ENCODE data around the gene SMIM24.
A peak's percentile ranks its signal among the peaks of the same experiment; 100 is the strongest.

SMIM24 gene

GRCh38 chr19:3496392-3497273 lies 16.3 kb upstream of the SMIM24 start:
- no peak for DNase-seq

GRCh38 chr19:3494559-3494958 lies 14.2 kb upstream of the SMIM24 start:
- DNase-seq: no peak

- DNase-seq: no peak
These were observed 13.7 kb upstream of the SMIM24 start for GRCh38 chr19:3494051-3494450.

GRCh38 chr19:3493651-3494050 lies 13.3 kb upstream of the SMIM24 start:
- no peak for DNase-seq

- DNase-seq: no peak
These were observed 12.6 kb upstream of the SMIM24 start for GRCh38 chr19:3492919-3493318.

GRCh38 chr19:3492131-3492839 lies 12.0 kb upstream of the SMIM24 start:
- DNase-seq: no peak

GRCh38 chr19:3491396-3492119 lies 11.2 kb upstream of the SMIM24 start:
- DNase-seq: no peak

- DNase-seq: no peak
These were observed 2.9 kb upstream of the SMIM24 start, which contains the start of gene SMIM44 for GRCh38 chr19:3483226-3483628. SMIM44 (minus strand) TSS chr19:3483441; CDS start chr19:3483403, 38 bp downstream.

- no peak for DNase-seq
These were observed 2.3 kb upstream of the SMIM24 start for GRCh38 chr19:3482507-3483225.

GRCh38 chr19:3481241-3482090 lies 1.1 kb upstream of the SMIM24 start:
- DNase-seq: no peak

GRCh38 chr19:3479834-3480215 lies 500 bp downstream of the SMIM24 start:
- DNase-seq: no peak

- no peak for DNase-seq
These were observed 1.0 kb downstream of the SMIM24 start for GRCh38 chr19:3479177-3479833.

GRCh38 chr19:3478409-3479176 lies 1.7 kb downstream of the SMIM24 start:
- no peak for DNase-seq

- no peak for DNase-seq
These were observed 2.4 kb downstream of the SMIM24 start for GRCh38 chr19:3477951-3478350.

- no peak for DNase-seq
These were observed 2.8 kb downstream of the SMIM24 start for GRCh38 chr19:3477506-3477905.

- DNase-seq: no peak
These were observed 3.5 kb downstream of the SMIM24 start for GRCh38 chr19:3476830-3477229.

- DNase-seq: no peak
These were observed 4.9 kb downstream of the SMIM24 start for GRCh38 chr19:3475449-3475848.

GRCh38 chr19:3474614-3475013 lies 5.7 kb downstream of the SMIM24 start:
- DNase-seq: no peak

- DNase-seq: no peak
These were observed 6.3 kb downstream of the SMIM24 start for GRCh38 chr19:3474010-3474409.

- peak in 1 of 2 experiments; percentile 28 for DNase-seq
These were observed 8.2 kb downstream of the SMIM24 start for GRCh38 chr19:3471954-3472655.
